ENCODE measurements around the gene PIK3CG.
"Not testable (repeated sequence)": the region's sequence is repeated elsewhere in the genome, so short reads cannot be mapped to it uniquely, and the experiment has no call there.

Gene PIK3CG

DNA sequence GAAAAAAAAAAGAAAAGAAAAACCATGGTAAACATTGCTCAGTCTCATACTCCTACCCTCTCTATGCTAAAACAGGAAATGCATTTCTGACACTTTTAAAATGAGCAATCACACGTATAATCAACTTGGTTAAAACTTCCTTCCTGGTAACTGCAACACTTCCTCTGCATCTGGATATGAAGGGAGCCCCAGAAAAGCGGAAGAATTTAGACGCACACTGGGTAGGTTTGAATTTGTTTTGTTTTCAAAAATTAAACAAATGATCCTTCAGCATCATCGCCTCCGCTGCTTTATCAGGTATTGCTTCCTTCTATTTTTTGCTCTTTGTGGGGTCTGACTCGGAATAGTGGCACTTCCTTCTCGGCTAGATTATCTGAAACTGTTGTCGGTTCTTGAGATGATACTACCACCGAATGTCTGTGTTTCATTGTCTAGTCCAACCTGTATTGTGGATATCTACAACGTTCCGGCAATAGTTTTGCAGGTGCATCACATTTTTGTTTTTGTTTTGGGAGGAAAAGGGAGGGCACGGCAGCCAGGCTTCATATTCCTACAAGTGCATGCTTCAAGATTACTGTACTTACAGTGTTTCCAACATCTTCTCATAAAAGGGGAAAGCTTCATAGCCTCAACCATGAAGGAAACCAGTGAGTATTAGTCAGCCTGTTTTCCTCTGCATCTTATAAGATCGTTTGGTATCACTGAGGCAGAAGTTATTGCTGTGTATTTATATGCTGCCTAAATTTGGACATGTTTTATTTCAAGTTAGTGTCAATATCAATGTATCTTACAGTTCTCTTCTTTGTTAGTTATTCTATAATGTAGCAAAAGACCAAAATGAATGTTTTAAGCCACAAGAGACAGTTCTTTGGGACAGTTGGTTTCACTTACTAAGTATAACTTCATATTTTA is at the start of gene PIK3CG:
PIK3CG (plus strand) TSS at position 153 of the 912 bp plus-strand sequence. CDS start 2,280 bp downstream, outside the sequence.
- ATAC-seq: peak; percentile 86
- peaks cover 40% of the 10 kb centered on the region for H3K36me3 Mint-ChIP-seq
- no peaks in the 10 kb centered on the region for H3K9me3 Mint-ChIP-seq
- peak within 1 kb of the TSS; percentile 79 for H3K4me3 Mint-ChIP-seq
- H3K4me1 Mint-ChIP-seq: peaks cover 69% of the 10 kb centered on the region
- H3K27ac Mint-ChIP-seq: peak within 1 kb of the TSS; percentile 91
- DNase-seq (ENCODE audit: low spot score in 2 of 2): no peak

DNA sequence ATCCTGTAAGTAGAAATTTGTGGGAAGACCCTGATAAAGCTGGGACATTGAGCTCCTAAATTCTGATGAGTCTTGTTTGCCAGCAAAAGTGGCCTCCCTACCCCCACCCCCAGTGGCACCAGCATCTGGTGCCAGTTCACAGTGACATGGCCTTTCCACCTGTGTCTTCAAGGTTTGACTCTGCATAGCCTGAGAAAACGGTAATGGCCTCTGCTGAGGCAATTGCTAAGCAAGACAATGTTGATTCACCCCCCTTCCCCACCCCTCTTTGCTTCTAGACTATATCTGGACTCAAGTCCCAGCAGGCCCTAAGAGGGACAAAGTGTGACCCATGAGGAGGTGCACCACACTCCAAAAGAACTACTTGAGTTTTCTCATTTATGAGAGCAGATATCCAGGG is 48.0 kb upstream of the PIK3CG start:
- peaks cover 8% of the 10 kb centered on the region for H3K4me1 Mint-ChIP-seq
- no peaks in the 10 kb centered on the region for H3K36me3 Mint-ChIP-seq
- DNase-seq (ENCODE audit: low spot score in 2 of 2): no peak
- H3K9me3 Mint-ChIP-seq: no peaks in the 10 kb centered on the region
- ATAC-seq: no peak
- H3K4me3 Mint-ChIP-seq: no peak overlapping the region
- H3K27ac Mint-ChIP-seq: no peak overlapping the region

- DNase-seq (ENCODE audit: low spot score in 2 of 2) (no peak), ATAC-seq (no peak)
- Mint-ChIP-seq H3K4me1 (no peaks in the 10 kb centered on the region), H3K36me3 (no peaks in the 10 kb centered on the region), H3K4me3 (no peak overlapping the region), H3K27ac (no peak overlapping the region), H3K9me3 (no peaks in the 10 kb centered on the region)
These were observed 46.3 kb upstream of the PIK3CG start for GRCh38 chr7:106818736-106819135.

- no peak overlapping the region for H3K4me3 Mint-ChIP-seq
- ATAC-seq (no peak), DNase-seq (ENCODE audit: low spot score in 2 of 2) (no peak)
- no peaks in the 10 kb centered on the region for H3K4me1 Mint-ChIP-seq
- no peaks in the 10 kb centered on the region for H3K36me3 Mint-ChIP-seq
- H3K27ac Mint-ChIP-seq: no peak overlapping the region
- H3K9me3 Mint-ChIP-seq: no peaks in the 10 kb centered on the region
These were observed 45.5 kb upstream of the PIK3CG start for GRCh38 chr7:106819546-106819945.

DNA sequence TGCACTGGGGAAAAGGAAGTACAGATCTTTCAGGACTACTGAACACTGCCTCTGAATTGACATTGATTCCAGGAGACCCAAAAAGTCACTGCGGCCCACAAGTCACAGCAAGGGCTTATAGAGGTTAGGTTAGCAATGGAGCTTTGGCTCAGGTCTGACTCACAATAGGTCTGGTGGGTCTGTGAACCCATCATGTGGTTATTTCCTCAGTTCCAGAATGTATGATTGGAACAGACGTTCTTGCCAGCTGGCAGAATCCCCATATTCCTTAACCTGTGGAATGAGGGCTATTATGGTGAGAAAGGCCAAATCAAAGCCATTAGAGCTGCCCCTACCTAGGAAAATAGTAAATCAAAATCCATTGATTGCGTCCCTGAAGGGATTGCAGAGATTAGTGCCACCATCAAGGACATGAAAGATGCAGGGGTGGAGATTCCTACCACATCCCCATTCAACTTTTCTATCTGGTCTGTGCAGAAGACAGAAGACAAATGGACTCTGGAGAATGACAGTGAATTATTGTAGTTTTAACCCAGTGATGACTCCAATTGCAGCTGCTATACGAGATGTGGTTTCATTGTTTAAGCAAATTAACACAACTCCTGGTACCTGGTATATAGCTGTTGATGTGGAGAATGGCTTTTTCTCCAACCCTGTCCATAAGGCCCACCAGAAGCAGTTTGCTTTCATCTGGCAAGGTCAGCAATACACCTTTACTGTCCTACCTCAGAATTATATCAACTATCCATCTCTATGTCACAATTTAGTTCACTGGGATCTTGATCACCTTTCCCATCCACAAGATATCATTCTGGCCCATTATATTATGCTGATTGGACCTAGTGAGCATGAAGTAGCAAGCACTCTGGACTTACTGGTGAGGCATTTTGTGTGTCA is 44.5 kb upstream of the PIK3CG start:
- no peak for DNase-seq (ENCODE audit: low spot score in 2 of 2)
- no peaks in the 10 kb centered on the region for H3K36me3 Mint-ChIP-seq
- no peaks in the 10 kb centered on the region for H3K4me1 Mint-ChIP-seq
- no peak for ATAC-seq
- H3K27ac Mint-ChIP-seq: no peak overlapping the region
- no peaks in the 10 kb centered on the region for H3K9me3 Mint-ChIP-seq
- H3K4me3 Mint-ChIP-seq: no peak overlapping the region

- Mint-ChIP-seq H3K9me3 (no peaks in the 10 kb centered on the region), H3K4me1 (no peaks in the 10 kb centered on the region), H3K36me3 (no peaks in the 10 kb centered on the region), H3K27ac (no peak overlapping the region), H3K4me3 (no peak overlapping the region)
- ATAC-seq (no peak), DNase-seq (ENCODE audit: low spot score in 2 of 2) (no peak)
These were observed 41.5 kb upstream of the PIK3CG start for GRCh38 chr7:106823631-106824030.

GRCh38 chr7:106824458-106824857 is 40.6 kb upstream of the PIK3CG start:
- H3K36me3 Mint-ChIP-seq: no peaks in the 10 kb centered on the region
- DNase-seq (ENCODE audit: low spot score in 2 of 2) (no peak), ATAC-seq (no peak)
- H3K4me1 Mint-ChIP-seq: no peaks in the 10 kb centered on the region
- H3K27ac Mint-ChIP-seq: no peak overlapping the region
- H3K9me3 Mint-ChIP-seq: no peaks in the 10 kb centered on the region
- H3K4me3 Mint-ChIP-seq: no peak overlapping the region

GRCh38 chr7:106827626-106828025 is 37.5 kb upstream of the PIK3CG start:
- ATAC-seq (no peak), DNase-seq (ENCODE audit: low spot score in 2 of 2) (no peak)
- Mint-ChIP-seq H3K36me3 (no peaks in the 10 kb centered on the region), H3K27ac (no peak overlapping the region), H3K9me3 (peaks cover 9% of the 10 kb centered on the region), H3K4me1 (peaks cover 5% of the 10 kb centered on the region), H3K4me3 (no peak overlapping the region)

- H3K9me3 Mint-ChIP-seq: peaks cover 9% of the 10 kb centered on the region
- no peak overlapping the region for H3K27ac Mint-ChIP-seq
- DNase-seq (ENCODE audit: low spot score in 2 of 2) (no peak), ATAC-seq (no peak)
- H3K4me3 Mint-ChIP-seq: no peak overlapping the region
- peaks cover 5% of the 10 kb centered on the region for H3K4me1 Mint-ChIP-seq
- H3K36me3 Mint-ChIP-seq: no peaks in the 10 kb centered on the region
These were observed 35.6 kb upstream of the PIK3CG start for GRCh38 chr7:106829496-106829895.

DNA sequence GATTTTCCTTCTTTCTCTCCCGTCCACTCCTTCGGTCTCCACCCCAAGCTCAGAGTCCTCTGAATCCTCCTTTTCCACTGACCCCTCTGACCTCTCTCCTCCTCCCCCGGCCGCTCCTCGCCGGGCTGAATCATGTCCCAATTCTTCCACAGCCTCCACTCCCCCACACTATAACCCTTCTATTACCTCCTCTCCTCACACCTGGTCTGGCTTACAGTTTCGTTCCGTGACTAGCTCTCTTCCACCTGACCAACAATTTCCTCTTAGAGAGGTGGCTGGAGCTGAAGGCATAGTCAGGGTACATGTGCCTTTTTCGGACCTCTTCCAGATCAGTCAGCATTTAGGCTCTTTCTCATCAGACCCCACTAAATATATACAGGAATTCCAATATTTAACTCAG is 34.2 kb upstream of the PIK3CG start:
- not testable (repeated sequence) for ATAC-seq; H3K4me1 Mint-ChIP-seq; H3K4me3 Mint-ChIP-seq; DNase-seq (ENCODE audit: low spot score in 2 of 2); H3K9me3 Mint-ChIP-seq; H3K36me3 Mint-ChIP-seq; H3K27ac Mint-ChIP-seq

GRCh38 chr7:106836816-106837215 is 28.3 kb upstream of the PIK3CG start:
- no peak for ATAC-seq
- H3K36me3 Mint-ChIP-seq: no peaks in the 10 kb centered on the region
- no peak overlapping the region for H3K4me3 Mint-ChIP-seq
- H3K4me1 Mint-ChIP-seq: no peaks in the 10 kb centered on the region
- no peak for DNase-seq (ENCODE audit: low spot score in 2 of 2)
- H3K9me3 Mint-ChIP-seq: no peaks in the 10 kb centered on the region
- no peak overlapping the region for H3K27ac Mint-ChIP-seq

- Mint-ChIP-seq H3K4me3 (no peak overlapping the region), H3K4me1 (no peaks in the 10 kb centered on the region), H3K27ac (no peak overlapping the region), H3K36me3 (no peaks in the 10 kb centered on the region), H3K9me3 (no peaks in the 10 kb centered on the region)
- ATAC-seq (no peak), DNase-seq (ENCODE audit: low spot score in 2 of 2) (no peak)
These were observed 25.6 kb upstream of the PIK3CG start for GRCh38 chr7:106839511-106839910.

- H3K4me3 Mint-ChIP-seq: no peak overlapping the region
- H3K27ac Mint-ChIP-seq: no peak overlapping the region
- no peak for DNase-seq (ENCODE audit: low spot score in 2 of 2)
- no peaks in the 10 kb centered on the region for H3K36me3 Mint-ChIP-seq
- H3K4me1 Mint-ChIP-seq: peaks cover 4% of the 10 kb centered on the region
- ATAC-seq: no peak
- no peaks in the 10 kb centered on the region for H3K9me3 Mint-ChIP-seq
These were observed 24.7 kb upstream of the PIK3CG start for GRCh38 chr7:106840342-106840741.

- no peak for ATAC-seq
These were observed 23.1 kb upstream of the PIK3CG start for GRCh38 chr7:106841896-106842390.

GRCh38 chr7:106844279-106844997 is 20.6 kb upstream of the PIK3CG start:
- no peak overlapping the region for H3K27ac Mint-ChIP-seq
- H3K36me3 Mint-ChIP-seq: no peaks in the 10 kb centered on the region
- ATAC-seq: no peak

More at GRCh38 chr7:106841896-106842390, 23.1 kb upstream of the PIK3CG start:
- Mint-ChIP-seq H3K36me3 (no peaks in the 10 kb centered on the region), H3K27ac (no peak overlapping the region), H3K9me3 (no peaks in the 10 kb centered on the region), H3K4me1 (peaks cover 5% of the 10 kb centered on the region), H3K4me3 (no peak overlapping the region)
- DNase-seq (ENCODE audit: low spot score in 2 of 2): no peak

More at GRCh38 chr7:106844279-106844997, 20.6 kb upstream of the PIK3CG start:
- peaks cover 5% of the 10 kb centered on the region for H3K4me1 Mint-ChIP-seq
- H3K4me3 Mint-ChIP-seq: no peak overlapping the region
- no peaks in the 10 kb centered on the region for H3K9me3 Mint-ChIP-seq
- DNase-seq (ENCODE audit: low spot score in 2 of 2): no peak
